ENCODE data around the gene GLT6D1. TPM values are rescaled to one million over a fixed set of nuclear protein-coding genes. Genes with fewer than 3 reads are reported as not detected.

GLT6D1 gene
- total and polyA plus RNA-seq, 3 donors from 2014 or later = 0.47 to 1.6 TPM; not detected in 1

- peak; percentile 8 for DNase-seq
- no peaks in the 10 kb centered on the region for H3K36me3 ChIP-seq (ENCODE audit: low read depth, missing control alignments)
- no peaks in the 10 kb centered on the region for H3K4me1 ChIP-seq
- no peak overlapping the region for H3K4me3 ChIP-seq
- H3K9me3 ChIP-seq = no peaks in the 10 kb centered on the region
- no peak overlapping the region for H3K27ac ChIP-seq
- intact Hi-C loops (cut with DNase I; ENCODE audit: low total_unique reads) = no loop called here
- TF ChIP-seq CTCF (IDR thresholded peaks at IDR 0.05) = no peak
- 88 to 89% methylated on average over 7 to 9 of the region's 13 CpGs for WGBS, 2 donors
- no peaks in the 10 kb centered on the region for H3K27me3 ChIP-seq
Observed at GRCh38 chr9:135592625-135593024, 46.7 kb downstream of the GLT6D1 start.

DNA sequence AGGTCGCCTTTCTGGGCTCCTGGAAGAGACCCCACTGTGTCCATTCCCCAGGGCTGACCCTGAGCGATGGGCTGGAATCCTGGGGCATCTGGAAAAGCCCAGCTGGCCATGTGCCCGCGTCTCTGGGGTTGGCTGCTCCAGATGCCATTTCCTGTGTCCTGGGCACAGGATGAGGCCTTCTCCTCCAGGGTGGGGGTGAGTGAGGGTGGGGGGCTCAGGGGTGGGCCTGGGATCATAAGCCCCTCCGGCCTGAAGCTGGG is 47.1 kb downstream of the GLT6D1 start:
- TF ChIP-seq POLR2A (IDR thresholded peaks at IDR 0.05) = no peak
- no peak for TF ChIP-seq CTCF (IDR thresholded peaks at IDR 0.05)
- Histone ChIP-seq H3K9me3 (no peaks in the 10 kb centered on the region), H3K27me3 (no peaks in the 10 kb centered on the region), H3K4me1 (no peaks in the 10 kb centered on the region), H3K36me3 (ENCODE audit: low read depth, missing control alignments) (no peaks in the 10 kb centered on the region), H3K27ac (no peak overlapping the region), H3K4me3 (no peak overlapping the region)
- intact Hi-C loops (cut with DNase I; ENCODE audit: low total_unique reads) = no loop called here
- no peak for DNase-seq
- WGBS, 2 donors = 91 to 100% methylated on average over 1 to 5 of the region's 5 CpGs

GRCh38 chr9:135591506-135592330 is 47.6 kb downstream of the GLT6D1 start:
- intact Hi-C loops (cut with DNase I; ENCODE audit: low total_unique reads) = no loop called here
- H3K27me3 ChIP-seq = no peaks in the 10 kb centered on the region
- H3K27ac ChIP-seq = no peak overlapping the region
- 68 to 88% methylated on average over 5 to 22 of the region's 22 CpGs for WGBS, 2 donors
- H3K4me3 ChIP-seq = no peak overlapping the region
- no peak for TF ChIP-seq POLR2A (IDR thresholded peaks at IDR 0.05)
- TF ChIP-seq CTCF (IDR thresholded peaks at IDR 0.05) = no peak
- H3K9me3 ChIP-seq = no peaks in the 10 kb centered on the region
- DNase-seq = peak; percentile 9
- no peaks in the 10 kb centered on the region for H3K4me1 ChIP-seq
- H3K36me3 ChIP-seq (ENCODE audit: low read depth, missing control alignments) = no peaks in the 10 kb centered on the region

- TF ChIP-seq CTCF (IDR thresholded peaks at IDR 0.05) (no peak), POLR2A (IDR thresholded peaks at IDR 0.05) (no peak)
- H3K9me3 ChIP-seq = no peaks in the 10 kb centered on the region
- DNase-seq = peak; percentile 4
- no peak overlapping the region for H3K4me3 ChIP-seq
- intact Hi-C loops (cut with DNase I; ENCODE audit: low total_unique reads) = no loop called here
- WGBS, 2 donors = 83 to 88% methylated on average over 24 to 25 of the region's 25 CpGs
- H3K36me3 ChIP-seq (ENCODE audit: low read depth, missing control alignments) = no peaks in the 10 kb centered on the region
- no peaks in the 10 kb centered on the region for H3K27me3 ChIP-seq
- H3K4me1 ChIP-seq = no peaks in the 10 kb centered on the region
- H3K27ac ChIP-seq = no peak overlapping the region
Observed at GRCh38 chr9:135590486-135591079, 48.8 kb downstream of the GLT6D1 start.

All from testis (tissue), 3 donors.